A673 (cell line): ENCODE data around the gene GCDH. TPM values are rescaled to one million over a fixed set of nuclear protein-coding genes. Genes with fewer than 3 reads are reported as not detected.

Experiments
- BruUV-seq: library from RNA; stranded (reverse); fragments of 400-500 nt; replicated peaks from 2 replicates; lab custom pipeline; 2021; lab: Mats Ljungman, UMichigan
- CTCF ChIA-PET: fragments of 300-600 bp; sonication (Branson Sonifier 250); formaldehyde crosslinking; loops from one replicate; lab custom pipeline; 2022; ENCODE audit warnings: antibody characterized with exemption; lab: Charles Lee
- POLR2A ChIA-PET: fragments of 300-600 bp; sonication (Branson Sonifier 250); formaldehyde crosslinking; loops from one replicate; lab custom pipeline; 2022; ENCODE audit warnings: antibody characterized with exemption; ENCODE audit not compliant: low non-redundant PET; lab: Charles Lee
- DNase-seq: peaks from one replicate; pipeline ENCODE4 v3.0.0-alpha.2; 2015; ENCODE audit warnings: low spot score
- H3K27ac ChIP-seq: fragments of 200-600 bp; sonication (generic); 2 replicates; pipeline ENCODE4 v1.5.1; 2016; ENCODE audit warnings: mixed run types, low read depth, mild to moderate bottlenecking, mixed read lengths, antibody characterized with exemption, low read length; ENCODE audit not compliant: poor library complexity, severe bottlenecking
- H3K27me3 ChIP-seq: fragments of 200-600 bp; sonication (generic); replicated peaks from 2 replicates; pipeline ENCODE4 v1.6.1; 2017; ENCODE audit warnings: mixed run types, low read depth, mild to moderate bottlenecking, mixed read lengths, antibody characterized with exemption, low read length; ENCODE audit not compliant: insufficient read depth, poor library complexity
- H3K36me3 ChIP-seq: fragments of 200-600 bp; sonication (generic); 2 replicates; pipeline ENCODE4 v1.6.1; 2016; ENCODE audit warnings: mixed run types, mild to moderate bottlenecking, mixed read lengths, antibody characterized with exemption, low read length; ENCODE audit not compliant: insufficient read depth, poor library complexity, severe bottlenecking
- H3K4me1 ChIP-seq: fragments of 200-600 bp; sonication (generic); 2 replicates; pipeline ENCODE4 v1.6.1; 2017; ENCODE audit warnings: mixed run types, mild to moderate bottlenecking, mixed read lengths, antibody characterized with exemption, low read length; ENCODE audit not compliant: insufficient read depth, poor library complexity, severe bottlenecking
- H3K4me3 ChIP-seq: fragments of 200-600 bp; sonication (generic); 2 replicates; pipeline ENCODE4 v1.5.1; 2016; ENCODE audit warnings: low read depth, mixed run types, mild to moderate bottlenecking, mixed read lengths, low read length; ENCODE audit not compliant: poor library complexity, severe bottlenecking
- H3K9me3 ChIP-seq: fragments of 200-600 bp; sonication (generic); 2 replicates; pipeline ENCODE4 v1.6.1; 2016; ENCODE audit warnings: mixed run types, low read depth, mild to moderate bottlenecking, mixed read lengths, antibody characterized with exemption, low read length; ENCODE audit not compliant: poor library complexity, severe bottlenecking
- CTCF ChIP-seq: fragments of 300-800, 200-600 bp; sonication (generic); conservative IDR thresholded peaks from 2 replicates; pipeline ENCODE4 v1.5.1; 2017; ENCODE audit warnings: low read depth, mild to moderate bottlenecking, antibody characterized with exemption, low read length, moderate library complexity, mixed read lengths
- EZH2 ChIP-seq: fragments of 200-600 bp; sonication (generic); IDR thresholded peaks from 2 replicates; pipeline ENCODE4 v1.6.1; 2017; ENCODE audit warnings: borderline replicate concordance, low read depth, mild to moderate bottlenecking, mixed read lengths, antibody characterized with exemption, low read length; ENCODE audit not compliant: poor library complexity, severe bottlenecking
- intact Hi-C: fragments of 100-400 bp; cut with micrococcal nuclease; formaldehyde crosslinking; loops from one replicate; pipeline ENCODE4 v1.10.0; 2022; ENCODE audit not compliant: unreplicated experiment
- total RNA-seq: library from RNA; stranded (reverse); gene quantifications from 2 replicates; pipeline ENCODE4 v1.2.3, GENCODE V29; 2021

Gene GCDH
- total RNA-seq, 1 experiment from 2014 or later, result 47.3 TPM

GRCh38 chr19:12884627-12884925 lies 6.4 kb upstream of the GCDH start:
- H3K9me3 ChIP-seq, result peaks cover 12% of the 10 kb centered on the region
- ChIA-PET POLR2A (no interaction called here), CTCF (interaction anchor here (0.9 to 1.2 kb wide), 2 partner anchors 29 to 81 kb away, joined by 3 to 5 read pairs; no protein-coding TSS in a partner anchor)
- peaks cover 5% of the 10 kb centered on the region for H3K4me1 ChIP-seq
- intact Hi-C loops, result loop anchor here (2.0 kb wide), 1 partner anchor 80 kb away; no protein-coding TSS in a partner anchor
- TF ChIP-seq CTCF (no peak), EZH2 (no peak)
- BruUV-seq, result no TSS peak
- H3K27me3 ChIP-seq, result no peaks in the 10 kb centered on the region
- no peak for DNase-seq
- H3K36me3 ChIP-seq, result no peaks in the 10 kb centered on the region
- H3K27ac ChIP-seq, result no peak overlapping the region
- H3K4me3 ChIP-seq, result peak overlapping the region; percentile 46

- CTCF ChIA-PET, result interaction anchor here (0.5 to 1.2 kb wide), 4 partner anchors 18 to 191 kb away, joined by 3 to 5 read pairs (median 4); no protein-coding TSS in a partner anchor
- Histone ChIP-seq H3K4me3 (peak overlapping the region; percentile 46), H3K27ac (no peak overlapping the region), H3K9me3 (peaks cover 12% of the 10 kb centered on the region), H3K4me1 (peaks cover 5% of the 10 kb centered on the region), H3K36me3 (no peaks in the 10 kb centered on the region), H3K27me3 (no peaks in the 10 kb centered on the region)
- POLR2A ChIA-PET, result no interaction called here
- TF ChIP-seq EZH2, result no peak
- peak; percentile 82 for TF ChIP-seq CTCF
- BruUV-seq, result no TSS peak
- DNase-seq, result peak; percentile 77
- intact Hi-C loops, result loop anchor here (2.0 kb wide), 1 partner anchor 80 kb away; no protein-coding TSS in a partner anchor
Measured at GRCh38 chr19:12884926-12885748, 5.8 kb upstream of the GCDH start.

- DNase-seq, result no peak
- intact Hi-C loops, result loop anchor here (2.0 kb wide), 1 partner anchor 79 kb away; no protein-coding TSS in a partner anchor
Measured at GRCh38 chr19:12885749-12886650, 5.0 kb upstream of the GCDH start.

More at GRCh38 chr19:12885749-12886650, 5.0 kb upstream of the GCDH start:
- Histone ChIP-seq H3K27me3 (no peaks in the 10 kb centered on the region), H3K27ac (no peak overlapping the region), H3K4me3 (peak overlapping the region; percentile 46), H3K9me3 (peaks cover 12% of the 10 kb centered on the region), H3K4me1 (peaks cover 9% of the 10 kb centered on the region), H3K36me3 (no peaks in the 10 kb centered on the region)
- CTCF ChIA-PET, result interaction anchor here (0.9 to 1.2 kb wide), 2 partner anchors 27 to 79 kb away, joined by 3 to 5 read pairs; no protein-coding TSS in a partner anchor
- TF ChIP-seq EZH2 (no peak), CTCF (no peak)
- POLR2A ChIA-PET, result no interaction called here
- BruUV-seq, result no TSS peak
